ENCODE results near the gene TSPAN16. TPM values are rescaled to one million over a fixed set of nuclear protein-coding genes. Genes with fewer than 3 reads are reported as not detected.
"Not testable (repeated sequence)": the region's sequence is repeated elsewhere in the genome, so short reads cannot be mapped to it uniquely, and the experiment has no call there.

TSPAN16 gene
- total RNA-seq, 2 experiments from 2014 or later: not detected

DNA sequence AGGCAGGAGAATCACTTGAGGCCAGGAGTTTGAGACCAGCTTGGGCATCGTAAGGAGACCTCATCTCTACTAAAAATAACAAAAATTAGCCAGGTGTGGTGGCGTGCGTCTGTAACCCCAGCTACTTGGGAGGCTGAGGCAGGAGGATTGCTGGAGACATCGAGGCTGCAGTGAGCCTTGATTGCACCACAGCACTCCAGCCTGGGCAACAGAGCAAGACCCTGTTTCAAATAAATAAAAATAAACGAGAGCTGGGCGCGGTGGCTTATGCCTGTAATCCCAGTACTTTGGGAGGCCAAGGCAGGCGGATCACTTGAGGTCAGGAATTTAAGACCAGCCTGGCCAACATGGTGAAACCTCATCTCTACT lies 44.1 kb downstream of the TSPAN16 start:
- H3K9me3 Mint-ChIP-seq, H3K27me3 Mint-ChIP-seq, H3K27ac Mint-ChIP-seq, DNase-seq: not testable (repeated sequence)
- Mint-ChIP-seq H3K4me3 (peak overlapping the region; percentile 72), H3K36me3 (peaks cover 14% of the 10 kb centered on the region), H3K4me1 (peaks cover 25% of the 10 kb centered on the region)

DNA sequence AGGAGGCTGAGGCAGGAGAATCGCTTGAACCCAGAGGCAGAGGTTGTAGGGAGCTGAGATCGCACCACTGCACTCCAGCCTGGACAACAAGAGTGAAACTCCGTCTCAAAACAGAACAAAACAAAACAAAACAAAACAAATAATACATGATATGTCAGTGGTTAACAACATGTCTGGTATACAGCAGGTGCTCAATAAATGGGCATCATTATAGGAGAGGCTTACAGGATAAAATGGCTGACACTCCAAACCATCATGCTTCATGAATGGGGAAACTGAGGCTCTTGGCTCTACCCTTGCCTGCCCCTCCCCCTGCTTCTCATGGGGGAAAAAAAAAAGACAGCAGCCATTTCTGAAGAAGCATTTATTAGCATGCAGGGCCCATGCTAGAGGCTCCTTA lies 46.5 kb downstream of the TSPAN16 start:
- no peak overlapping the region for H3K4me3 Mint-ChIP-seq
- peaks cover 39% of the 10 kb centered on the region for H3K4me1 Mint-ChIP-seq
- H3K36me3 Mint-ChIP-seq: peaks cover 3% of the 10 kb centered on the region
- H3K27me3 Mint-ChIP-seq: no peaks in the 10 kb centered on the region
- H3K9me3 Mint-ChIP-seq: no peaks in the 10 kb centered on the region
- no peak for DNase-seq
- H3K27ac Mint-ChIP-seq: no peak overlapping the region

DNA sequence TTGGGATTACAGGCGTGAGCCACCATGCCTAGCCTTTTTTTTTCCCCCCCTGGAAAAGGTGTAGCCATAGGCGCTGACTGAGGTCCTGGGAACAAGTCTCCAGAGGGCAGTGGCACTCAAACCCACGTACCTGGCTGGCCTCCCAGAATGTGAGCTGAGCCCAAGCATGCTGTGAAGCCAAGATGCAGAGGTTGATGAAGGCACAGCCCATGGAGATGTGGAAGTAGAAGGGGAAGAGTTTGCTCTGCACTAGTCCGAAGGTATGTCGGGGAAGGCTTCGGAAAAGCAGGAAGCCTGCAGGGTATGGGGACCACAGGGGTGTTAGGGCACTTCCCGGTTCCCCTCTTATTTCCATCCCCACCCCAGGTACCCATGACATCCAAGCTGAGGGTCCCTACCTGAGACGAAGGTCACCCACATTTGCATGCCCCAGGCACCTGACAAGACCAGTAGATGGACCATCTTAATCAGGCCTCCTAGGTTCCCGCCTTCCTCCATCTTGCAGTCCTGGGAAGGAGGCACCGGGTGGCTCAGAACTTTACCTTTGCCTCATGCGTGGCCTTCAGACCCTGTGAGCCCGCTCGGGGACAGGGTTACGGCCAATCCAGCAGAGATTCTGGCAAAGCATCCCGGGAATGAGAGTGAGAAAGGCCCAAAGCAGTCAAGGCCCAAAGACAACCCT lies 49.3 kb downstream of the TSPAN16 start:
- H3K36me3 Mint-ChIP-seq: peaks cover 10% of the 10 kb centered on the region
- H3K9me3 Mint-ChIP-seq: peaks cover 10% of the 10 kb centered on the region
- H3K4me3 Mint-ChIP-seq: peak overlapping the region; percentile 96
- no peak for DNase-seq
- peaks cover 26% of the 10 kb centered on the region for H3K4me1 Mint-ChIP-seq
- H3K27me3 Mint-ChIP-seq: no peaks in the 10 kb centered on the region
- H3K27ac Mint-ChIP-seq: peak overlapping the region; percentile 91

DNA sequence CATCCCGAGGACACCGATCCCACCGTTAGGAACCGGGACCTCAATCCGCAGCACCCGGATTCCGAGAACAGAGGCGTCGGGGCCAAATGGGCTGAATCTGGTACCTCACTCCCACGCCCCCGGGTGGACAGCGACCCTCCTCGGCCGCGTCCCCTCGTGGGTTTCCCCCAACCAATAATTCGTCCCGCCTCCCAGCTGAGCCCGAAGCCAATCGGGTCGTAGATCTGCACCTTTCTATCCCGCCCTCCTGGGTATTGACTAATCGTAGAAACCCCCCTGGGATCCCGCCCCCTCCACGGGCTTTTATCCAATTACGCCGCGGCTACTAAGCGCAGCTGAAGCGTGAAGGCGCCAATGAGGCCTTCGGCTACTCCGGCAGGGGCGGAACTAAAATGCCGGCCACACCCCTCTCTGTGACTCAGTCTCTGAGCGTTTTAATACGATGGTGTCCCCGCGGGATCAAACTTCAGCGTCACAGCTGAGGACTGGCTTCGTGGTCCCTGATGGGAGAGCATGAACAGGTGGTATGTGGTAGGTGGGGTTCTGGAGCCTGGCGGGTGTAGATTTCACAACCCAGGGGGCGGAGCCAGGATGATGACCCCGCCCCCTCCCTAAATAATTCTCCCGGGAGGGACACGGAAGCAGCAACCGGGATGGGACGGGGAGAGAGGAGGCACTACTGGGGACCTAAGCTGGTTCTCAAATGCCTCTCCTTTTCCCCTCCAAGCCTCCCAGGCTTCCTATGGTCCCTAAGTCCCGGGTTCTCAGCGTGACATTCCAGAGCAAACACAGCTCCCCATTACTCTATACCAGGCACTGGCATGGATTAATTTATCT lies 50.4 kb downstream of the TSPAN16 start, which contains the start of the genes CCDC159 and TMEM205:
Gene CCDC159 (plus strand): TSS at position 416 of the 837 bp plus-strand sequence. CDS start 88 bp downstream, at position 504.
Gene TMEM205 (minus strand): TSS at position 165 of the 837 bp plus-strand sequence. CDS start 649 bp downstream, outside the sequence.
- H3K9me3 Mint-ChIP-seq: peaks cover 10% of the 10 kb centered on the region
- DNase-seq: peak; percentile 97
- H3K36me3 Mint-ChIP-seq: peaks cover 10% of the 10 kb centered on the region
- H3K4me3 Mint-ChIP-seq: peak within 1 kb of the TSS; percentile 96
- H3K27me3 Mint-ChIP-seq: no peaks in the 10 kb centered on the region
- H3K27ac Mint-ChIP-seq: peak within 1 kb of the TSS; percentile 91
- H3K4me1 Mint-ChIP-seq: peaks cover 26% of the 10 kb centered on the region

DNA sequence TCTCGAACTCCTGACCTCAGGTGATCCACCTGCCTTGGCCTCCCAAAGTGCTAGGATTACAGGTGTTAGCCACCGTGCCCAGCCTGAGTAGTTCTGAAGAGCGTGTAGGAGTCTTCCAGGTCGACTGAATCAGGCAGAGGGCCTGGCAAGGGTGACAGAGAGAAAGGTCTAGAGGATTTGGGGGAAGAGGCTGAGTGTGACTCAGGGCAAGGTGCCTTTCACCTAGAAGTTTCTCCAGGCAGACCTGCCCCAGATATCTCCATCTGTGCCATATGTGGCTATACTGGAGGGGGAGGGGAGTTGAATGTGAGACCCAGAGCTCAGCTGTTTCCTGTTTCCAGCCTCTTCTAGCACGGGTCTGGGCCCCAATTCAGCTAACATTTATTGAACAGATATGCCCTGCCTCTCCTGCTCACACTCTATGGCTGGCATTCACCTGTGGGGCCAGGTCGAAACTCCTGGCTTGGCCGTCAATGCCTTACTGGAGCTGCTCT lies 51.6 kb downstream of the TSPAN16 start:
- Mint-ChIP-seq H3K27ac (no peak overlapping the region), H3K27me3 (no peaks in the 10 kb centered on the region), H3K4me3 (peak overlapping the region; percentile 96), H3K9me3 (peaks cover 10% of the 10 kb centered on the region), H3K36me3 (peaks cover 8% of the 10 kb centered on the region), H3K4me1 (peaks cover 26% of the 10 kb centered on the region)
- DNase-seq: no peak

DNA sequence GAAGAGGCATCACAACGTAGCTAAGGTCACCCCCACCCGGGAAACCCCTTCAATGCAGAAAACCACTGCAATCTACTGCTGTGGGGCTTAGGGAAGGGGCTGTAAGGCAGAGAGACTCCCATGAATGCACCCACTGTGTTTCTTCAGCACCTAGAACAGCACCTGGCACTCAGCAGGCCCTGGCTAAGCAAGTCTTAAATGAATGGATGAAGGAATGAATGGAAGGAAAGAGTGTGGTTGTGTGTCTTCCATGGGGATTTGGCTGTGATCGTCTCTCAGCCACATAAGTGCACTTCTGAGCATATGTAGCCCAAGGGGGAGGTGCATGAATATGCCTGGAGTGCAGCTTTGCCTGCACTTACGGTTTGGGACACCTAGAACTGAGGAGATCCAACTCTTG lies 53.2 kb downstream of the TSPAN16 start:
- peaks cover 10% of the 10 kb centered on the region for H3K9me3 Mint-ChIP-seq
- no peak overlapping the region for H3K27ac Mint-ChIP-seq
- peaks cover 26% of the 10 kb centered on the region for H3K4me1 Mint-ChIP-seq
- H3K27me3 Mint-ChIP-seq: no peaks in the 10 kb centered on the region
- no peak overlapping the region for H3K4me3 Mint-ChIP-seq
- peaks cover 8% of the 10 kb centered on the region for H3K36me3 Mint-ChIP-seq
- no peak for DNase-seq

DNA sequence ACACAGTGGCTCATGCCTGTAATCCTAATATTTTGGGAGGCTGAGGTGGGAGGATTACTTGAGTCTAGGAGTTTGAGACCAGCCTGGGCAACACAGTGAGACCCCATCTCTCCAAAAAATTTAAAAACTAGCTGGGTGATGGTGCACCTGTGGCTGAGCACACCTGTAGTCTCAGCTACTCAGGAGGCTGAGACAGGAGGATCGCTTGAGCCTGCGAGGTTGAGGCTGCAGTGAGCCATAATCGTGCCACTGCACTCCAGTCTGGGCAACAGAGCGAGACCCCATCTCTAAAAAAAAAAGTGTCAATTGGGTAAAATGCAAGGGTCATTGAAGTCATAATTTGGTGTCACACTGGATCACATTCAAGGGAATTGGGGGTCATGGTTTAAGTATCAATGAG lies 58.1 kb downstream of the TSPAN16 start:
- DNase-seq, H3K4me1 Mint-ChIP-seq, H3K4me3 Mint-ChIP-seq, H3K9me3 Mint-ChIP-seq, H3K36me3 Mint-ChIP-seq, H3K27ac Mint-ChIP-seq: not testable (repeated sequence)
- peaks cover 15% of the 10 kb centered on the region for H3K27me3 Mint-ChIP-seq

DNA sequence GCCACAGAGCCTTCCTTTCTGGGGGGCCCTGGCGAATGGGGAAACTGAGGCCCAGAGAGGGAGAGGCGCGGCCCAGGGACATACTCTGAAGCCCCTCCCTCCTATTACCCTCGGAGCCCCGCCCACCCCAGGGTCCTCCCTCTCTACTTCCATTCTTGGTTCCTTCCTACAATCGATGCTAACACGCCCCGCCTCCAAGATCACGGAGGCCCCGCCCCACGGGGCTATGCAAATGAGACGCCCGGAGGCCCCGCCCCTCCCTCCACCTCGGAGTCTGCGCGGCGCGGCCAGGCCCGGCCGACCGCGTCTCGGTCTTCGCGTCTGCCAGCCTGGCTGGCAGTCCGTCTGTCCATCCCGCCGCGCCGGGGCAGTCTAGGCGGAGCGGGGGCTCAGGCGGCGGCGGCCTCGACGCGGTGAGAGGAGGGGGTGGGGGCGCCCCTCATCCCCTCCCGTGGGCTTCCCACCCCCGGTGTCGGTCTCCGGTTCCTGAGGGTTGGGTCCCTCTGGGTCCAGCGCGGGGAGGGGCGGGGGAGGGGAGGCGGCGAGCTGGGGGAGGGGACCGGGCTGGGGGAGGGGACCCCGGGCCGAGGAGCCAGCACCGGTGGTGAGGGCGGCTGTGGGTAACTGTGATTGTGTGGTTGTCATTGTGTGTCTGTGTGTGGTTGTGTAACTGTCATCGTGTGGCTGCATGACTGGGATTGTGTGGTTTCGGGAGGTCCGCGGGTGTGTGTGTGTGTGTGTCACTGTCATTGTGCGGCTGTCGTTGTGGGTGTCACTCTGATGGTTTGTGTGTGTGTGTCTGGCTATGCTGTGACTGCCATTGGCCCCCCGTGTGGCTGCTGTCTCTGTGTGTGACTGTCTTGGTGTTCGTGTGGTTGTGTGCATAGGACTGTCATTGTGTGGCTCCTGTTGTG lies 59.5 kb downstream of the TSPAN16 start, which contains the start of gene PLPPR2:
Gene PLPPR2 (plus strand): TSS at position 273 of the 914 bp plus-strand sequence. CDS start 2,242 bp downstream, outside the sequence.
- DNase-seq: peak; percentile 82
- Mint-ChIP-seq H3K4me3 (peak within 1 kb of the TSS; percentile 42), H3K27me3 (peaks cover 15% of the 10 kb centered on the region), H3K9me3 (no peaks in the 10 kb centered on the region), H3K36me3 (no peaks in the 10 kb centered on the region), H3K4me1 (peaks cover 9% of the 10 kb centered on the region), H3K27ac (no peak within 1 kb of the TSS)

DNA sequence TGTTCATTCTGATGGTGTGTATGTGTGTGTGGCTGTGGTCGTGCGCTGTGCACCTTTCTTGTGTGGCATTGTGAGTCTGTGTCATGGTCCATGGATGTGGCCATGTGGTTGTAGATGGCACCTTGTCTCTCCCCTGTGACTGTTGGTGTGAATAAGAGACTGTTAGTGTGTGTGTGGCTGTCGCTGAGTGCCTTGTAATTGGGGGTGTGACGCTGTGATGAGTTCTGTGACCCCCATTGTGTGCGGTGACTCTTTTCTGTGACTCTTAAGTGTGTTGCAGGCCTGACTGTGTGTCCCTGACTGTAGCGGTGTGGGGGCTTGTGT lies 60.1 kb downstream of the TSPAN16 start:
- Mint-ChIP-seq H3K4me3 (peak overlapping the region; percentile 42), H3K27ac (no peak overlapping the region), H3K36me3 (no peaks in the 10 kb centered on the region), H3K27me3 (peaks cover 15% of the 10 kb centered on the region), H3K4me1 (peaks cover 9% of the 10 kb centered on the region), H3K9me3 (no peaks in the 10 kb centered on the region)
- DNase-seq: no peak

DNA sequence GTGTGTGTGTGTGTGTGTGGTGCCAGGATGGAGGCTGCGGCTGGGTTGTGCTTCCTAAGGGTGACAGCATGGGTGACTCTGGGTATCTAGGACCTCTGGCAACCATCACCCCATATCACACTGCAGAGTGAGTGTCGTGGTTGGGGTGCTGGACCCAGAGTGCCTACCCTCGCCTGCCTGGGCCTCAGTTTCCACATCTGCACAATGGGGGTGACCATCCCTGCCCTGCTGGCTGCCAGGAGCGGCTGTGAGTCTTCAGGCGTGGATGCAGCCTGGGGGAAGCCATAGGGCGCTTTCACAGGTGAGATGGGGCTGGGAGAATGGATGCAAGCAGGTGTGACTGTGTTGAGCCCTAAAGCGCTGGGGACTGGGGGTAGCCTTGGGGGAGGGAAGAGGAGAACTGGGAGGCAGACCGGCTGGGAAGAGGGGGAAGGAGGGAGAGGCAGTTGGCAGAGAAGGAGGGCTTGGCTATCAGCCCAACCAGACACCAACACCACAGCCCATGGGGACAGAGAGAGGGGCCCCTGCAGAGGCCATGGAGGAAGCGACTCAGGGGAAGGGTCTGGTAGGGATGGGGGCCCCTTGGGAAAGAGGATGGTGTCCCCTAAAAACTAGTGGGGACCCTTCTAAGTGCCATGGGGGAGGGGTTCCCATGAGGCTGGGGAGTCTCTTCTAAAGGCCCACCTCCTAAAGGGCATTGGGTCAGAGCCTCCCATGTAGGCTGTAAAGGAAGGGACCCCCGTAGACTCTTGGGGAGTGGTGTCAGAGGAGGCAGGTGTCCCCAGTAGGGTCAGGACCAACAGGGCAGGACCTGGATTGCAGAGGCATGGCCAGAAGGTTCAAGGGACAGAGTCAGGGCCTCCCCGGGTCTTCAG lies 61.0 kb downstream of the TSPAN16 start:
- Mint-ChIP-seq H3K9me3 (no peaks in the 10 kb centered on the region), H3K36me3 (no peaks in the 10 kb centered on the region), H3K27ac (no peak overlapping the region), H3K27me3 (peaks cover 15% of the 10 kb centered on the region), H3K4me1 (peaks cover 9% of the 10 kb centered on the region), H3K4me3 (no peak overlapping the region)
- DNase-seq: no peak

DNA sequence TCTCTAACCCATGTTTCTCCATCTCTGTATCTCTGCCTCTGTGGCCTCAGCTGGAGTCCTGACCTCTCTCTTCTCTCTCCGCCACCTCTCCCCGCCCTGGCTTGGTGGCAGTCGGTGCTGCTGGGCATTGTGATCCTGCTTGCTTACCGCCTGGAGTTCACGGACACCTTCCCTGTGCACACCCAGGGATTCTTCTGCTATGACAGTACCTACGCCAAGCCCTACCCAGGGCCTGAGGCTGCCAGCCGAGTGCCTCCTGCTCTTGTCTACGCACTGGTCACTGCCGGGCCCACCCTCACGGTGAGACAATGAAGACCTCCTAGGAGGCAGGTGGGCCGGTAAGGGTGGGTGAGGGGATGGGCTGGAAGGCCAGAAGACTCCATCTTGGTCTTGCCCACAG lies 63.5 kb downstream of the TSPAN16 start:
- no peaks in the 10 kb centered on the region for H3K9me3 Mint-ChIP-seq
- peaks cover 9% of the 10 kb centered on the region for H3K4me1 Mint-ChIP-seq
- no peak overlapping the region for H3K4me3 Mint-ChIP-seq
- H3K27ac Mint-ChIP-seq: no peak overlapping the region
- peaks cover 15% of the 10 kb centered on the region for H3K27me3 Mint-ChIP-seq
- DNase-seq: no peak
- H3K36me3 Mint-ChIP-seq: no peaks in the 10 kb centered on the region

DNA sequence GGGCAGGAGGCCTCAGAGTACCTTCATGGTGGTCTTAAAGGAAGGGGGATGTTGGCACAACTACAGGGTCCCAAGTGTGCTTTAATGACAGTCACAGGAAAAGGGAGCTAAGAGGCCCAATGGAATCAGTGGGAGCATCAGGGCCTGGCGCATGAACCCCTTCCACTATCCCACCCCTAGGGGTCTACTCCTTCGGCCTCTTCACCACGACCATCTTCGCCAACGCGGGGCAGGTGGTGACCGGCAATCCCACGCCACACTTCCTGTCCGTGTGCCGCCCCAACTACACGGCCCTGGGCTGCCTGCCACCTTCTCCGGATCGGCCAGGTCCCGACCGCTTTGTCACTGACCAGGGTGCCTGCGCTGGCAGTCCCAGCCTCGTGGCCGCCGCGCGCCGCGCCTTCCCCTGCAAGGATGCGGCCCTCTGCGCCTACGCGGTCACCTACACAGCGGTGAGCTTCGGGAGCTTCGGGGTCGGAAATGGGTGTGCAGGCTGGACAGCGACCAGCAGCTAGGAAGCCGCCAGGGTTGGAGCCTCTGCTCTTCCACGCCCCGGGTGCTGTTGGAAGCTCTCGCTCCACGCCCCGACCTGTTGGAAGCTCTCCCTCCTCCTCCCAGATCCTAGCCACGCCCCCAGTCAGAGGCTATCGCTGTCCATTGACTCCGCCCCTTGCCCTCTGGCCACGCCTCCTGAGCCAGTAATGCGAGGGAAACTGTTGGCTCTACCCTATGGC lies 65.2 kb downstream of the TSPAN16 start:
- Mint-ChIP-seq H3K4me1 (no peaks in the 10 kb centered on the region), H3K9me3 (no peaks in the 10 kb centered on the region), H3K4me3 (no peak overlapping the region), H3K36me3 (no peaks in the 10 kb centered on the region), H3K27ac (no peak overlapping the region), H3K27me3 (peaks cover 8% of the 10 kb centered on the region)
- DNase-seq: no peak

Measured in activated naive CD8-positive, alpha-beta T cell treated with anti-CD3 and anti-CD28 coated beads for 36 hours (primary cell).